Ramos (cell line): ENCODE results near the gene MYOZ3.

Experiments used
- in situ Hi-C: fragments of 300-500 bp; cut with MboI; formaldehyde crosslinking; loops from one replicate; pipeline ENCODE4 v1.14.3; 2022; ENCODE audit warnings: low sequenced_read_pairs; ENCODE audit not compliant: unreplicated experiment

Gene MYOZ3

GRCh38 chr5:150661086-150661485 lies at the start of gene MYOZ3:
TSS of gene MYOZ3 (plus strand) at chr5:150661251. CDS start at chr5:150662942, 1,691 bp downstream.
- in situ Hi-C loops = no loop called here

GRCh38 chr5:150612405-150612804 lies 48.6 kb upstream of the MYOZ3 start:
- in situ Hi-C loops = no loop called here

- in situ Hi-C loops = no loop called here
These were observed 48.0 kb upstream of the MYOZ3 start for GRCh38 chr5:150612905-150613670.

GRCh38 chr5:150613991-150614660 lies 46.9 kb upstream of the MYOZ3 start:
- in situ Hi-C loops = no loop called here

- in situ Hi-C loops = no loop called here
These were observed 46.4 kb upstream of the MYOZ3 start for GRCh38 chr5:150614661-150615060.

- in situ Hi-C loops = no loop called here
These were observed 45.8 kb upstream of the MYOZ3 start for GRCh38 chr5:150615141-150615699.

GRCh38 chr5:150616024-150616470 lies 45.0 kb upstream of the MYOZ3 start:
- in situ Hi-C loops = no loop called here

GRCh38 chr5:150616506-150616905 lies 44.5 kb upstream of the MYOZ3 start:
- in situ Hi-C loops = no loop called here

- in situ Hi-C loops = no loop called here
These were observed 42.9 kb upstream of the MYOZ3 start for GRCh38 chr5:150618163-150618562.

GRCh38 chr5:150618588-150619281 lies 42.3 kb upstream of the MYOZ3 start:
- in situ Hi-C loops = no loop called here

- in situ Hi-C loops = no loop called here
These were observed 41.5 kb upstream of the MYOZ3 start for GRCh38 chr5:150619359-150620230.

GRCh38 chr5:150621301-150621700 lies 39.8 kb upstream of the MYOZ3 start:
- in situ Hi-C loops = no loop called here

- in situ Hi-C loops = no loop called here
These were observed 38.9 kb upstream of the MYOZ3 start for GRCh38 chr5:150622157-150622556.

- in situ Hi-C loops = no loop called here
These were observed 37.7 kb upstream of the MYOZ3 start for GRCh38 chr5:150623152-150623877.

- in situ Hi-C loops = no loop called here
These were observed 37.2 kb upstream of the MYOZ3 start for GRCh38 chr5:150623878-150624216.

GRCh38 chr5:150624334-150625163 lies 36.5 kb upstream of the MYOZ3 start:
- in situ Hi-C loops = no loop called here

- in situ Hi-C loops = no loop called here
These were observed 35.9 kb upstream of the MYOZ3 start for GRCh38 chr5:150625164-150625535.
